ENCODE data around the gene RAP1A.

Gene RAP1A

GRCh38 chr1:111723091-111723806 lies 103.7 kb downstream of the RAP1A start:
- no peak for TF ChIP-seq CEBPB (IDR thresholded peaks at IDR 0.05)
- TF ChIP-seq, protein P1, sequence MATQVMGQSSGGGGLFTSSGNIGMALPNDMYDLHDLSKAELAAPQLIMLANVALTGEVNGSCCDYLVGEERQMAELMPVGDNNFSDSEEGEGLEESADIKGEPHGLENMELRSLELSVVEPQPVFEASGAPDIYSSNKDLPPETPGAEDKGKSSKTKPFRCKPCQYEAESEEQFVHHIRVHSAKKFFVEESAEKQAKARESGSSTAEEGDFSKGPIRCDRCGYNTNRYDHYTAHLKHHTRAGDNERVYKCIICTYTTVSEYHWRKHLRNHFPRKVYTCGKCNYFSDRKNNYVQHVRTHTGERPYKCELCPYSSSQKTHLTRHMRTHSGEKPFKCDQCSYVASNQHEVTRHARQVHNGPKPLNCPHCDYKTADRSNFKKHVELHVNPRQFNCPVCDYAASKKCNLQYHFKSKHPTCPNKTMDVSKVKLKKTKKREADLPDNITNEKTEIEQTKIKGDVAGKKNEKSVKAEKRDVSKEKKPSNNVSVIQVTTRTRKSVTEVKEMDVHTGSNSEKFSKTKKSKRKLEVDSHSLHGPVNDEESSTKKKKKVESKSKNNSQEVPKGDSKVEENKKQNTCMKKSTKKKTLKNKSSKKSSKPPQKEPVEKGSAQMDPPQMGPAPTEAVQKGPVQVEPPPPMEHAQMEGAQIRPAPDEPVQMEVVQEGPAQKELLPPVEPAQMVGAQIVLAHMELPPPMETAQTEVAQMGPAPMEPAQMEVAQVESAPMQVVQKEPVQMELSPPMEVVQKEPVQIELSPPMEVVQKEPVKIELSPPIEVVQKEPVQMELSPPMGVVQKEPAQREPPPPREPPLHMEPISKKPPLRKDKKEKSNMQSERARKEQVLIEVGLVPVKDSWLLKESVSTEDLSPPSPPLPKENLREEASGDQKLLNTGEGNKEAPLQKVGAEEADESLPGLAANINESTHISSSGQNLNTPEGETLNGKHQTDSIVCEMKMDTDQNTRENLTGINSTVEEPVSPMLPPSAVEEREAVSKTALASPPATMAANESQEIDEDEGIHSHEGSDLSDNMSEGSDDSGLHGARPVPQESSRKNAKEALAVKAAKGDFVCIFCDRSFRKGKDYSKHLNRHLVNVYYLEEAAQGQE (IDR thresholded peaks at IDR 0.05; ENCODE audit: low read depth) = no peak
- TF ChIP-seq TAF1 (IDR thresholded peaks at IDR 0.05; ENCODE audit: low read depth) = no peak
- TF ChIP-seq EP300 (IDR thresholded peaks at IDR 0.05; ENCODE audit: borderline replicate concordance) = no peak

DNA sequence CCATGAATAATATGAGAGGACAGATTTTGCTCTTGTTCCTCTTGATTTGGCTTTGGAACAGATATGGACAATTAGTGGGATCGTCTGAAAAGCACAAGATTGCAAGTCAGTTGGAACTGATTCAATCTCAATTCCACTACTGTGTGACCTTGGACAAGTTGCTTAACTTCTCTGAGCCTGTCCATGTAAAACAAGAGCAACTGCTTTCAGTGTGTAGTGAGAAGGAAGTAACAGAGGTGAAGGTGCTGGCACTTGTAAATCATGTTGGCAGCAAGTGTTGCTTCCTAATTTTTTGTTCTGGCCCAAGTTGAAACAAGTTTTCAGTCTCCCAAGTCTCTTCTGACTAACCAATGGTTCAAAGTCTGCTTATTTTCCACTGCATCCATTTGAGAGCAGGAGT lies 104.3 kb downstream of the RAP1A start:
- no peak for TF ChIP-seq FOXM1 (IDR thresholded peaks at IDR 0.05; ENCODE audit: borderline replicate concordance, low read depth)
- TF ChIP-seq TEAD4 (IDR thresholded peaks at IDR 0.05) = no peak

GRCh38 chr1:111725192-111725591 lies 105.6 kb downstream of the RAP1A start:
- no peak for TF ChIP-seq ZBTB7A (IDR thresholded peaks at IDR 0.05; ENCODE audit: low read depth)
- no peak for TF ChIP-seq RAD21 (IDR thresholded peaks at IDR 0.05; ENCODE audit: low read depth)
- no peak for TF ChIP-seq YY1 (IDR thresholded peaks at IDR 0.05; ENCODE audit: low read depth)
- no peak for TF ChIP-seq CEBPB (IDR thresholded peaks at IDR 0.05)
- TF ChIP-seq TAF1 (IDR thresholded peaks at IDR 0.05; ENCODE audit: low read depth) = no peak
- TF ChIP-seq TCF12 (IDR thresholded peaks at IDR 0.05; ENCODE audit: low read depth) = no peak
- TF ChIP-seq FOXM1 (IDR thresholded peaks at IDR 0.05; ENCODE audit: borderline replicate concordance, low read depth) = no peak
- no peak for TF ChIP-seq TEAD4 (IDR thresholded peaks at IDR 0.05)
- TF ChIP-seq, protein P2, sequence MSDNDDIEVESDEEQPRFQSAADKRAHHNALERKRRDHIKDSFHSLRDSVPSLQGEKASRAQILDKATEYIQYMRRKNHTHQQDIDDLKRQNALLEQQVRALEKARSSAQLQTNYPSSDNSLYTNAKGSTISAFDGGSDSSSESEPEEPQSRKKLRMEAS (IDR thresholded peaks at IDR 0.05) = 0 out of 2 replicates have a peak, but pooled peaks have one; percentile 12
- peak; percentile 64 for TF ChIP-seq USF1 (IDR thresholded peaks at IDR 0.05)
- TF ChIP-seq EP300 (IDR thresholded peaks at IDR 0.05; ENCODE audit: borderline replicate concordance) = no peak
- no peak for TF ChIP-seq EGR1 (IDR thresholded peaks at IDR 0.05)

DNA sequence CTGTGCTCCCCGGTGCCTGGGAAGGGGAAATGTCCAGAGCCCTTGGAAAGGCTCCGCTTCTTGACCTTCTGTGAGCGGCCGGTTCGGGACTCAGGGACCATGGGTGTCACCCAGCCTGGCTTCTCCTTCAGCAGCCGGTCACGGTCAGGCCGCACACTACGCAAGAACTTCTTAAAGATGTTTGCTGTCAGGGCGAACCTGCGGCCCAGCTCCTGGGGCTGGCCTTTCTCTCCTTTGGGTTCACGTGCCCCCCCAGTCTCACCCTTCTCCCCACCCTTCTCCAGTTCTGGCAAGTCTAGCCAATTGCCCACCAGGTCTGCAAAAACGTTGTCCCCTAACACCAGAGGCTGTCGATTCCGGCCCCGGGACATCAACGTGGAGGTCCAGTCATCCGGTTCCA lies 107.5 kb downstream of the RAP1A start:
- no peak for TF ChIP-seq FOXM1 (IDR thresholded peaks at IDR 0.05; ENCODE audit: borderline replicate concordance, low read depth)
- TF ChIP-seq, protein P1 (IDR thresholded peaks at IDR 0.05; ENCODE audit: low read depth) = no peak
- TF ChIP-seq, protein P2 (IDR thresholded peaks at IDR 0.05) = no peak
- no peak for TF ChIP-seq NFIC (IDR thresholded peaks at IDR 0.05)
- no peak for TF ChIP-seq EGR1 (IDR thresholded peaks at IDR 0.05)
- no peak for TF ChIP-seq ZBTB7A (IDR thresholded peaks at IDR 0.05; ENCODE audit: low read depth)
- TF ChIP-seq CREB1 (IDR thresholded peaks at IDR 0.05; ENCODE audit: low read depth) = no peak
- TF ChIP-seq TCF12 (IDR thresholded peaks at IDR 0.05; ENCODE audit: low read depth) = no peak

DNA sequence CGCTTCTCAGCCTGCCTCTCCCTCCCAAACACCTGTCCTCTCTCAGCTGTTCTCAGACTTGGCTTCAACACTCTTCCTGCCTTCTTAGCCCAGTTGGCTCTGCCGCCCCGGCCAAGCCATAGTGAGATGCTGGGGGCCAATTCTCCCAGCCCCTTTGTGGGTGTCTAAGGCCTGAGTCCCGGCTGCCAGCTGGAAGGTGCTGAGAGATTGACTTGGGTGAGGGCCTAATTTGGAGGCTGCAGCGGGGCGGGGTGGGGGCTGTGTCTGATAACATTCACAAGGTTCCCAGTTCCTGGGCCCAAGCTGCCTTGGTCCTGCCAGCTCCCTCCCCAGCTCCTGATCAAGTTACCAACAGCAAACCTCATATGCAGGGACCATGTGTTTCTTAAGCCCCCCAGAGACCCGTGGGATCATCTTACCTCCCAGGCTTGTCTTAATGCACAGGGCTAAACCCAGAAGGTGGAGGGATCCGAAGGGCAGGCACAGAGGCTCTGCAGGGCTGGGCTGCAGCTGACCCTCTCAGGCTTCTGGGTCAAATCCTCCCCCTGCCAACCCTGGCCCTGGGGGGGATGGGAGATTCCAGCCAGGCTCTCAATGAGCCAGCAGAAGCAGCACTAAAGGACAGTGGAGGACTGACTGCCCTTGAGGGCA lies 109.8 kb downstream of the RAP1A start:
- TF ChIP-seq USF1 (IDR thresholded peaks at IDR 0.05) (no peak), NFIC (IDR thresholded peaks at IDR 0.05) (no peak), RAD21 (IDR thresholded peaks at IDR 0.05; ENCODE audit: low read depth) (no peak), TAF1 (IDR thresholded peaks at IDR 0.05; ENCODE audit: low read depth) (no peak), YY1 (IDR thresholded peaks at IDR 0.05; ENCODE audit: low read depth) (no peak), CREB1 (IDR thresholded peaks at IDR 0.05; ENCODE audit: low read depth) (no peak), EGR1 (IDR thresholded peaks at IDR 0.05) (no peak), CEBPB (IDR thresholded peaks at IDR 0.05) (no peak), FOXM1 (IDR thresholded peaks at IDR 0.05; ENCODE audit: borderline replicate concordance, low read depth) (no peak), EP300 (IDR thresholded peaks at IDR 0.05; ENCODE audit: borderline replicate concordance) (no peak)
- TF ChIP-seq, protein P1 (IDR thresholded peaks at IDR 0.05; ENCODE audit: low read depth) = no peak
- TF ChIP-seq, protein P2 (IDR thresholded peaks at IDR 0.05) = no peak
